Measurements from ENCODE around the gene SYNE3.

DNA sequence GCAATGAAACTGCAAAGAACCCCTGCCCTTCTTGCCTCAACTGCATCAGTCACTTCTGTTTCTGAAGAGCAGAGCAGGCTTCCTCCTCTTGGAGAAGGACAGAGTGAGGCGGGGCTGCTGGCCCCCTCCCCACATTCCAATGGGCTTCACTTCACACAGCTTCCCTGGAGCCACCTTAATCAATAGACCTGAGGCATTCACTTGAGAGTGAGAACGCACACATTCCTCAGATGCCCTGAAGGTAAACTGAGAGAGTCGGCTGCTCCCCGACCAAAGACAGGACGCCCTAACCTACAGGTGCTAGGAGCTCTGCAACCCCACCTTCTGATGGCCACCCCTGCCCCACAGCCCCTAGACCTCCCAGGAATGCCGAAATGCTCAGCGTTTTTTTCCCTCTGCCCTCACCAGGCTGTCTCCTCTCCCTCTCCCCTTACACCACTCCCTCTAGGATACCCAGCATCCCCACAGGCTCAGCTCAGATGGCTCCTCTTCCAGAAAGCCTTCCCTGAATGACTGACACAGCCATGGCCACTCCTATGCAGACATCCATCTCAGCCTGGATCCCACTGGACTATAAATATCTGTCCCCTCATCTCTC is 31.1 kb downstream of the SYNE3 start:
- TF ChIP-seq ZNF274 (IDR thresholded peaks at IDR 0.05; ENCODE audit: low read depth, low read length) (no peak), SUZ12 (IDR thresholded peaks at IDR 0.05; ENCODE audit: extremely low read depth, insufficient read depth, insufficient read length) (no peak), YY1 (IDR thresholded peaks at IDR 0.05; ENCODE audit: insufficient read depth, insufficient read length) (no peak)
